NCI-H1436 (cell line): ENCODE data around the gene PLEKHM3.
A peak's percentile ranks its signal among the peaks of the same experiment; 100 is the strongest.
"Not testable (repeated sequence)": the region's sequence is repeated elsewhere in the genome, so short reads cannot be mapped to it uniquely, and the experiment has no call there.

Experiments used
- DNase-seq: peaks from one replicate; lab custom pipeline; 2025; lab: John Stamatoyannopoulos, UW

Gene PLEKHM3

DNA sequence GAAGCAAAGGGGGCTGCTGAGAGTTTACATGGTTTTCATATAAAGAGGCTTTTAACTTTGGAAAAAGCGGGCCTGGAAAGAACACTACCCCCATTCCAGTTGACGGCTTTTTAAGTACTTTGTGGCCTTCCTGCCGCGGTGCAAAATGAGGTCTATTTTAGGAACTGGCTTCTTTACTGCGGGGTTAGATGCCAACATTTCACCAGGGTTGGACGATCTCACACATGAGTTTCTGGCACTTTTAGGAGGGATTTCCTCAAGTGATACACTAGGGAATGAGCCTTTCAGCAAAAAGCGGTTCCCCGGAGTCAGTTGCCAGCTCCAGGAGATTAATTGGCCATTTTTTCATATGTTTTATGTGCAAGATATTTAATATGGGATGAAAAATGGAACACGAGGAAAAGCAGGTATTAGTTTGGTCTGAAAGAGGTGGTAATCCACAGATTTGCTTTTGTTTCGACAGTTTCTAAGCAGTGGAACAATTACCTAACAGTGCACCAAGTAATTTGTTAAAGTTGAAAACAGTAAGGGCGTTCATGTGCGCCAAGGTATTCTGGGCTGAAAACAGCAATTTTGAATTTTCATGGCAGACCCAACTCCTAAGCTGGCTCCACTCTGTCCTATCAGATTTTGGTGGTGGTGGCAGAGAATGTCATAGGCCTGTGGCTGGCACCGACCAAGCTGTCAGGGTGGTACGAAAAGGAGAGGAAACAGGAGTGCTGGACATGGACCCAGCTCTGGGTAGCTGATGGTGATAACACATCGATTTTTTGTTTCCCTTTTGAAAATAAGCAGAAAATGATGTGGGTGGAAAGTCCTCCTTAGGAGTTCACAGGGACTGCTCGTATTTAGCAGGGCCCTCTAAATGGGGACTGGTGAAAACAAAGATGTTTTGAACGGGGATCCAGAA, 200.0 kb downstream of the PLEKHM3 start:
- DNase-seq = no peak

DNA sequence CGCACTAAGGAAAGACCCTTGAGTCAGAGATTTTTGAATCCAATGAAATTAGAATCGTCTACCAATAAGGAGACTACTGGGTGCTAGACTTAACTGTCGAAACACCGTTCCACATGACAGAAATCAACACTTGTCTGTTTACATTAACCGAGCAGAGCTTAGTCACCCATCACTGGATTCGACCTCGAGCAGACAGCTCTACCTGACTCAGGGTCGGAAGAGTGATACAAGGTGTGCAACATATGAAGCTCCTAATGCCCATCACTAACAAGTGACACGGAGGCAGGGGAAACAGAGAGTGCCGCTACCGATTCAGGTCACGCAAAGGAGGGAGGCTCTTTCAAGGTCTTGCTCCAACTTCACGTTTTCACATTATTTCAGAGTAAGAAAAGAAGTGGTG, 201.5 kb downstream of the PLEKHM3 start:
- no peak for DNase-seq

DNA sequence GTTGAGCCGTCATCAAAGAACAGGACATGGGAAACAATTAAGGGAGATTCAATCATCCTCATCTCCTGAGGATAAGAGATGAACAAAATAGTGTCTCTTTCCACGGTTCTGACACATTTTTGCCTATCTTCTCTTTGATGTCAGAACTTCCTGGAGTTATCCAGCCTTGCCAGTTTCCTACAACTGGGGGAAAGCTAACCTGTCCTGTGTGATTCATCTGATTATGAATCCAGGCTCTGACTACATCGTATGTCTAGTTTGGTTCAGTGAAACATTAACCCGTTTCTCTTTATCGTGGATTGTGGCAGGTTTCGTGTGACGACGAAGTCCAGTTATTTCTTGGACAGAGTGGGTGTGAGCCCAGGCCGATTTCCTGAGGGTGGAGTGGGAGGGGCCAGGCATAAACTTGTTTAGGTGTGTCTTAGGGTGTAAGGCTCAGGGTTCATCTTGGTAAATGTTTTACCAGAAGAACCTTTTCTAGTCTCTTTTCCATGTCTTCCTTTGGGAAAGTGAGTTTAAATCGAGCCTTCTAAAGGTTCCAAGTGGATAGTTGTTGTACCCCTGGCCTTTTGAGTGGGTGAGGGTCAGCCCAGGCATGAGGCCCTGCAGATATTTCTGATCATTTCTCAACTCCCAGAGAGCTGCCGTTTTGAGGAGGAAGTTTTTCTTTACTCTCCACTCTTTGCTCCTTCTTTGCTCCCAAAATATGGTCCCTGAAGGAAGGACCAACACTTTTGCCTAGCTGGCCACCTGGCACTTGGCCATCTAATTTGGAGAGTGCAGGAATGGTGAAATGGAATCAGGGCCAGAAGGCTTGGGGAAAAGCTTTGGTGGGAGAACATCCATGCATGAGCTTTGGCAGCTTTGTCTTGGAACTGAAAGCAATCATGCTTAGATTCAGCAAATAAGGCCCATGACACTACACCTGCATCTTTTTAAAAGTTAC, 205.2 kb downstream of the PLEKHM3 start:
- no peak for DNase-seq

DNA sequence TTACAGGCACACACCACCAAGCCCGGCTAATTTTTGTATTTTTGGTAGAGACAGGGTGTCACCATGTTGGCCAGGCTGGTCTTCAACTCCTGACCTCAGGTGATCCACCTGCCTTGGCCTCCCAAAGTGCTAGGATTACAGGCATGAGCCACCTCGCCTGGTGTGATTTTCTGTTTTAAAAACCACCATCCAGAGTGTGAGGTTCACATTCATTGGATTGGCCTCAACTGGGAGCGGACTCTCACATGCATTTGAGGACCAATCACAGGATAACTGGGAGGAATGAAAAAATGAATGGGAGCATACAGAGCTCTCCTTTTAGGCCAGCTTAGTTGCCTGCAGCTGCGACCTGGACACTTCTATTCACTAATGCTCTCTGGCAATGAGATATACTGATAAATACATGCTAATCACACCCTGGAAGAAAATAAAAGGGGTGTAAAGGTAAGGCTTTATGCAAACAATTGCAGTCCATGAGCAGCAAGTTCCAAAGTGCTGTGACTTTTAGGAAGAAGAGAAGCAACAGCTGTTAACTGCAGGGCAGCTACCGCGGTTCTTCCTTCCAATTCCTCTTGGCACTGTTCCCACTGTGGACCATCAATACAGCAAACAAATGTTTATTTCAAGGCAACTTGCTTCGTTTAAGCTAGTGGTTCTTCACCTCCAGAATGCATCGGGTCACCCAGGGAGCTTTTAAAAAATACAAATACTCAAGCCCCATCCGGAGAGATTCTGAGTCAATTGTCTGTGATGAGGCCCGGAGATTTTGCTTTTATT, 206.1 kb downstream of the PLEKHM3 start:
- no peak for DNase-seq

DNA sequence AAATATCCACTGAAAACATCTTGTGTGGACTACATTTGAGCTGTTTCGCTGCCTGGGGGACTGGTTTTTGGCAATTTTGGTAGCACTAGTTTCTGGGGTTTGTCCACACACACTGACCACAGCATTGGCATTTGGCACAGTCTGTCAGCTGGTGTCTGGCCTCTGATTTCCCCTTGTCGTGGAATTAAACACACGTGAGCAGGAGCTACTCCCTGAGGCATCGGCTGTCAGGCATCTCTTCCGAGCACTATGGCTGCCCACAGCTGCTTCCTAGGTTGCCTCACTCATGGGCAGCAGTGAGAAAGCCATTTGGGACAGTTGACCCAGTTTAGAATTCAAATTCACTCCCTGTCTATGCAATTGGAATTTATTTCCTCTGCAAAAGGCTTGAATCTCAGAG, 208.8 kb downstream of the PLEKHM3 start:
- DNase-seq = no peak

DNA sequence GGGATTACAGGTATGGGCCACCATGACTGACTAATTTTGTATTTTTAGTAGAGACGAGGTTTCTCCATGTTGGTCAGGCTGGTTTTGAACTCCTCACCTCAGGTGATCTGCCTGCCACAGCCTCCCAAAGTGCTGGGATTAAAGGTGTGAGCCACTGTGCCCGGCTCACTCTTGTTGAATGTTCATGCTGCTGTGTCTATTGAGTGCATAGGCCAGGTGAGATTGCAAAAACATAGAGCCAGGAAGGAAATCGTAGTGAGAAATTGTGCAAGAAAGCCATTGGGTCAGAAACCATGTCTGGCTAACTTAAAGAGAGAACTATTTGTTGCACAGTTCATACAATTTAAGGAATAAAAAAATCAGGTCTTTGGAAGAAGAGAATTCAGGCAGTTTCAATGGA, 210.1 kb downstream of the PLEKHM3 start:
- no peak for DNase-seq

DNA sequence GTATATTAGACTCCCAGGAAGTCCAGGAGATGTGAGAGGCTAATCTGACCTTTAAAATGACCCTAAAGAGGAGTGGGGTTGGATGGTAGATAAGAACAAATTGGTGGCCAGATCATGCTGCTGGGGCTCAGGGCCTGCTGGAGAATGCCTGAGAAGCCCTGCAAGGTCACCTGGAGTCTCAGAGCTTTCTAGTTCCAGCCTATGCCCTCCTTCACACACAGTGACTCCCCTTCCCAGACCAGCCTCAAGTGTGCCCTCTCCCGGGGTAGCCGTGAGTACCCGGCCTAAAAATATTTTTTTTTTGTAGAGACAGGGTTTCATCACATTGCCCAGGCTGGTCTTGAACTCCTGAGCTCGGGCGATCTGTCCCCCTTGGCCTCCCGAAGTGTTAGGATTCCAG, 211.4 kb downstream of the PLEKHM3 start:
- no peak for DNase-seq

DNA sequence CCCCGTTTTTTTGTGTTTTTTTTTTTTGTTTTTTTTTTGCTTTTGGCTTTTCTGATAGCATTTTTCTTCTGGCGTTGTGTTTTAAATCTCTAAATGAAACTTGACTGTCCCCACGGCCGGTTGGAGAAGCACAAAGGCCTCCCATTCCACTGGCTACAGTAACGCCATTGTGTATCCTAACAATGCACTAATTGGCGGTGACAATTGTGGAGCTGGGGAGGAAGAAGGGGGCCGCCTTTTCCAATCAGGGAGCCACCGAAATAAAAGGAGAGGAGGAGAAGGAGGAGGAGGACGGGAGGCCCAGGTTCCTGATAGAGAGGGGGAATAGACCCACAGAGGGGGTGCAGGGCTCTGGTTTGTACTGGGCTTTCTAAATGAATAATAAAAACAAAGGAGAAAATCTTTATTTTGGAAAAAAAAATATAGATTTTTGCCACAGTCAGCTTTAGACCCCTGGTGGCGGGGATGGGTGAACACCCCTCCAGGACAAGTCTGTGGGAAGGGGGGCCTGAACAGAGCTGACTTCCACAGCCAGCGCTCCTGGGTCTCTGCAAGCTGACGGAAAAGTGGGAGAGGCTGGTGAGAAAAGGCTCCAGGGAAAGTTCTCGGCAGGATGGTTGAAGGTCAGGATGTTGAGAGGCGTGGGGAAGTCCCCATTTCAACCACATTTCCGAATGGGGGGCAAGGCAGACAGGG, 212.0 kb downstream of the PLEKHM3 start:
- no peak for DNase-seq

DNA sequence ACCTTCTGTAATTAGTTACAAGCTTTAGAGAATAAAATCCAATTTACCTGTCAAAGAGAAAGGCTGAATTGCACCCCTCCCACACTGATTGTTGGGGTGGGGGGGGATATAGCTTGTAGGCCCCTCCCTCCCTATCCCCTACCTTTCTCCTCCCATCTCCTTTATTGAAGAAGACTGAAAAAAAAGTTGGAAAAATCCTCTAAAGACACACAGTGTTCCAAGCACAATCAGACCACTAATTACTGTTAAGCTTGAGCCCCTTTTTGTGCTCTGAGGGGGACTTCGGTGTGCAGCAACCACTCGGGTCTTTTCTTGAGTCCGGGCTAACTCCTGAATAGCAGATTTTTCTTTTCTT, 212.6 kb downstream of the PLEKHM3 start:
- no peak for DNase-seq

DNA sequence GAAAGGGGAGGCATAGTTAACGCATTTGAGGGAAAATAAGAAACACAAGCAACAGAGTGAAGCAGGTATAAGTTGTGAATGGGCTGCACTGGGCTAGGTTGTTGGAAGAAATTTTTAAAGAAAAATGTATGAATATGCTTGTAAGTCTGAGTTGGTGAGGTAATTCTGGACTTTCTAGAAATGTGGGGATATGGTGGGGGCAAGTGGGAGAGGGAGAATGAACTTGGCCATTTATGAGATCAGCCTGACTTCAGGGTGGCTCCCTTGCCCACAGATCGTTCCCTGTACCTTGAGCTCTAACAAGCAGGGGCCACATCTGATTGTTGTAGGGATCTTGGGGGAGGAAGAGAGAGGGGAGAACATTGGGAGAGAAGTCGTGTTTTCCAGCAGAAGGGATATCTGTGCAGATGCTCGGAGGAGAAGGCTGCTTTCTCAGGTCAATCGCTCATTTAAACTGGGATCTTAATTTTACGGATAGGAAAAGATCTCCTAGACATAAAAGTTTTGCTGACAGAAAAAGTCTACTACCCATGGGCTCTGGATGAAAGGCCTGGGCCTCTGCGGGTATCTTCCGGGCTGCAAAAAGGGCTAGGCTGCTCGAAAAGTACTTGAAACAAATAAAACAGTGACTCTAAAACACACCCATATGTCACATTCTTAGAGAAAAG, 213.1 kb downstream of the PLEKHM3 start:
- DNase-seq = no peak

DNA sequence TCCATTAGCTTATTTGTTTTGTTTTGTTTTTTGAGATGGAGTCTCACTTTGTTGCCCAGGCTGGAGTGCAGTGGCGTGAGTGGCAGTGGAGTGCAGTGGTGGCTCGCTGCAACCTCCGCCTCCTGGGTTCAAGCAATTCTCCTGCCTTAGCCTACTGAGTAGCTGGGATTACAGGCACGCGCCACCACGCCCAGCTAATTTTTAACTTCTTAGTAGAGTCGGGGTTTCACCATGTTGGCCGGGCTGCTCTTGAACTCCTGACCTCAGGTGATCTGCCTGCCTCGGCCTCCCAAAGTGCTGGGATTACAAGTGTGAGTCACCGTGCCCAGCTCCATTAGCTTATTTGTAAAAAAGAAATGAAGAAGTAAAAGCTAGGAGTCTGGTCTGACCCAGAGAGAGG, 213.7 kb downstream of the PLEKHM3 start:
- DNase-seq = not testable (repeated sequence)

DNA sequence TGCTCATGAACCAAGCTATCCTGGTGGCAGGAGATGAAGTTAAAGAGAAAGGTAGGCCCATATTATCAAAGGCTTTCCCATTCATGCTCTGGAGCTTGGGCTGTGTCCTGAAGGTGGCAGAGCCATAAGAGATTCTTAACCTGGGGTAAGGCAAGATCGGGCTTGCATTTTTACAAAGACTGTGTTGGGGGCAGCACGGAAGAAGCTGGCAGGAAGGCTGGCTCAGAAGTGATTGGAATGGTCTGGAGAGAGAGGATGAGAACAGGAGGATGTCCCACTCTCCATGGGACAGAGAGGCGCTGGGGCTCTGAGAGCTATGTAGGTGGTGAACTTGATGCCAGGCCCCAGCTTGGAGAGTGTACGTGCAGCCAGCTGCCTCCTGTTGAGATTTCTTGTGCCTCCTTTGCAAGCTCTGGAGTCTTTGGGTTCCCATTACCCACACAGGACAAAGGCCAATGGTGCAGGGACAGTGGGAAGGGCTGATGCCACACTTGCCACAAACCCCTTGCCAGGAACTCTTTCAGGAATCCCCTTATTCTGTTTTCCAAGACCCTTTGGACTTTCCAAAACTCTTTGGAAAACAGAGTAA, 215.0 kb downstream of the PLEKHM3 start:
- no peak for DNase-seq

DNA sequence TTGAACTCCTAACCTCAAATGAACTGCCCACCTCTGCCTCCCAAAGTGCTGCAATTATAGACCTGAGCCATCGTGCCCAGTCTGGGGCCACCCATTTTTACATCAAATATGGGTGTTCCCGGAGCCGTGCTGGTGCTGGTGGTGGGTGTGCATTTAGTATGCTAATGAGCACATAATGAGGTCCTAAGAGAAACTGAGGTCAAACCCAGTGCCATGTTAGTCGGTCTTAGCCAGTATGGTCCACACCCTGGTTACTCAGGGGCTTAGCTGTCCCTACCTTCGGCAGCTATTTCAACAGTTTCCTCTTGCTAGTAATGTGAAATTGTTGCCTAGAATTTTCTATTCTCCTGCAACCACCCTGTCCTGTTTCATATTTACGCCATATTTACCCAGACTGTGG, 217.2 kb downstream of the PLEKHM3 start:
- no peak for DNase-seq

DNA sequence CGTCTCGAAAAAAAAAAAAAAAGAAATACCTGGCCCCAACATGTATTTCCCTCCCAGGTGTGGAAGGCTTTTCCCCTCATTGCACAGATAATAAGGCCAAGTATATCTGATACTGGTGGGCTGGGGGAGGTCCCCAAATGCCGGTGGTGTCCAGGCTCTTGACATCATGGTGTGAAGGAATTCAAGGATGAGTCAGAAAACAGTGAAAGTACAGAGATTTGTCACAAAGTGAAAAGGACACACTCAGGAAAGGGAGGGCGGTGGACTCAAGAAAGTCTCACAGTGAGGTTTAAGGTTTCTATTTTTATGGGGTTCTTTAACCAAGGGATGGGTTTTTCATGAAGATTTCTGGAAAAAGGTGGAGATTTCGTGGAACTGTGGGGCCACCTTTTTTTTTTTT, 217.8 kb downstream of the PLEKHM3 start:
- DNase-seq = no peak

DNA sequence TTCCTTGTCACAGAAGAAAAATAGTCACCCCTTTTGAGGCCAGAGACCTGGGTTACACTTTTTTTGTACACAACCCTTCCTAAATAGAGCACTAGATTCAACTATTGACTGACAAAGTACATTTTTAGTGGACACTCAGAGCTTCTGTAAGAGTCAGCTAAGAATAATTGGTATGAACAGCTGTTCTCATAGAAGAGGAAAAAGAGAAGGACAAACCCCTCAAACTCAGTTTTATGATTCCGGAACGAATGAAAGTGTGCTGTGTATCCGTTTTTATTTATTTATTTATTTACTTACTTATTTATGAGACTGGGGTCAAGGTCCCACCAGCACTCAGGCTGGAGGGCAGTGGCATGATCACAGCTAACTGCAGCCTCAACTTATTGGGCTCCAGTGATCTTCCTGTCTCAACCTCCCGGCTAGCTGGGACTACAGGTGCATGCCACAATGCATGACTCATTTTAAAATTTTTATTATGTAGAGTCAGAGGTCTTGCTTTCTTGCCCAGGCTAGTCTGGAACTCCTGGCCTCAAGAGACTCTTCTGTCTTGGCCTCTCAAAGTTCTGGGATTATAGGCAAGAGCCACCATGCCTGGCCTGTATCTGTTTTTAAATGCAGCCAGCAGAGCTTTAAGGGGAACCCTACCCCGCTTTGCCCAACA, 219.6 kb downstream of the PLEKHM3 start:
- no peak for DNase-seq

DNA sequence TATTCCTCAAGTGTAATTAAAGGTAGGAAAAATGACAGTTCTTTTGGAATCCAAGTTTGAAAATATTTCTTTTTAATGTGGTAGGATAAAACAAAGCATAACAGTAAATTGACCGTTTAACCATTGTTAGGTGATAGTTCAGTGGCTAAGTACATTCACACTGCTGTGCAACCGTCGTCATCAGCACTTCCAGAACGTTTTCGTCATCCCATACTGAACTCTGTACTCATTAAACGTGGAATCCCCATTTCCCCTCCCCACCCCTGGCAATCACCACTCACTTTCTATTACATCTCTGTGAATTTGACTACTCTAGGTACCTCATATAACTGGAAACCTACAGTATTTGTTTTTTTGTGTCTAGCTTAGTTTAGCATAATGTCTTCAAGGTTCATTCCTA, 222.7 kb downstream of the PLEKHM3 start:
- DNase-seq = no peak

DNA sequence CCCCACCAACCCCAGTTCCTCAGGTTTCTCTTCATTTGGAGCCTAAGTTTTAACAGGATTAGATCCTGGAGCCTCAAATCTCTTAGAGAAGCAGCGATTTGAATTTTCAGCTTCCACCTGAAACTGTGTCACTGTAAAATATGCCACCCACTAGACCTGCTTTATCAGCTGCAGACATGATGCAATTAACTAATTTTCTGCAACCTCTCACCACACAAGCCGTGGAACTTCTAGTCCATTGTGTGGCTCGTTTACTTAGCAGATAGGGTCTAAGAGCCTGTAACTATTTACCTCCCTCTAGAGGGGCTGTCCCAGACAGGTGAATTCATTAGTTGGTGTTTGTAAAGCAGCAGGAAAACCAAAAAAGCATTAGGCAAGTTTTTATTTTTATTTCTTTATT, 224.1 kb downstream of the PLEKHM3 start:
- DNase-seq = peak; percentile 63

DNA sequence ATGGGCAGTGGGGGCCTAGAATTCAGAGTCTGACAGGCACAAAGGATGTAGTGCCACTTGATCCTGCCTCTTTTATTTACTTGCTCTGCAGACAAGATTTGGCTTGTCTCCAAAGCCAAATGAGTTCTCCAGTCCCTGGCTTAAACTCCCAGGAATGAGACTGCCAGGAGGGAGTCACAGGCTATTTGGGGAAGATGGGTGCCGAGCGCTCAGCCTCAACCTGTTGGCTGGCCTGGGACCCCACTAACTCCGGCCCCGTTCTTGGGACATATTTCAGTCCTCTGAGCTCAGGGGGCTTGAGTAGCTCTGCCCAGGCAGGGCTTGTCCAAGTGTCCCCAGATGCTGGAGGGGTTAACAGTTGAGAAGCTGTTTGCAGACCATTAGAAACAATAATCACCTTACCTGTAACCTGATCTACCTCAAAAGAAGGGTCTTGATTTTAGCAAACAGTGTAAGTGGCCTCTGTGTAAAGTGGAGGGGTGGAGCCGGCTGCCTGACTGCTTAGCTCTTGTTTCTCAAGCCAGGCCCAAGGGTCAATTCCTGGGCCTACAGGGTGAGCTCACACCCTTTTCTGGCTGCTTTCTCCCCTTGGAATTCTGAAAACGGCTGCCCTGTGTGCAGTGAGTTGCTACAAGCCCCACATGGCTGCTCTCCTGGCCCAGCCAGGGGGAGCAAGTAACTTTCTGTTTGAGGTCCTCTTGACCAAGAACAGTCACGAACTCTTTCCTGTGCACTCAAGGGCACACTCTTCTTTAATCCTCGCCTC, 228.6 kb downstream of the PLEKHM3 start:
- DNase-seq = peak; percentile 61

DNA sequence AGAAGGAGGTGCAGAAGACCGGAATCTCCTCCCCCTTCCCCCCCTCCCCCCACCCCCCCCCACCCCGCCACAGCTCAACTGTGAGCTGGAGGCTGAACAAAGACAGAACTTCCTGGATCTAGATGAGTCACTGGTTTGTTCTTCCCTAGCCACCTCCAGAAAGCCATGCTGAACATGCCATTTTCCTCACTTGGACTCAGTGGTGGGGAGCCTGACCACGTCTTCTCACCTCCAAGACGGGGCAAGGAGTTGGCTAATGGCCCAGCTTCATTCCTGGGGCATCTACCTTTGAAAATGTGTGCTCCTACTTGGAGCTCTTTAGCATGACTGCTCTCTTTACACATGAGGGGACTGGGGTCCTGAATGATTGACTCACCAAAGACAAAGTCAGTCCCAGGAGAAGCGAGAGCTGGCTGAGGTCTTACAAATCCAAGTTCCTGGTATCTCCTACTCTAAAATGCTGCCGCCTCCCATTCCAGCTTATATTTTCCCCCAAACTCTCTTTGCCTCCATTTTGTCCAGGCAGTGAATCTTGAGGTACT, 233.0 kb downstream of the PLEKHM3 start:
- no peak for DNase-seq
